HG02870 (cell line): ENCODE data around the gene UNC5A.

ENCODE experiments used
- ATAC-seq: cut with Tn5 transposase; IDR thresholded peaks from one replicate; pipeline ENCODE4 v1.9.1; 2021; ENCODE audit warnings: mild to moderate bottlenecking, moderate library complexity; ENCODE audit not compliant: unreplicated experiment

UNC5A gene

GRCh38 chr5:176916337-176916736 is 106.0 kb downstream of the UNC5A start:
- no peak for ATAC-seq

DNA sequence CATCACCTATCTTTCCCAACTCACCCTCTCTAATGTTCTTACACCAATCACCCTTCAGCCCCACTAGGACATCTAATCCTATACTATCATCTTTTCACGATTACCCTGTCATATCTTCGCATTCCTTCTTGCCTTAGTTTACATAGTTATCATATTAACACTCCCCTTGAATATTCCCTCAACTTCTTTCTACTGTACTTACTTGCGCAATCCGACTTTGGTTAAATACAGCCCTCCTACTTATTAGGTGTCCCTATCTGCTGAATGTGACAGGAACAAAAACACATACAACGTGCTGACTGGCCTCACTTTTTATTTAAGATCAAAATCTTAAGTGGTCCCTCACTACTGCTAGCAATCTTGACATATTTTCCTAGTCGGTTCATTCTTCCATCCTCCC is 108.3 kb downstream of the UNC5A start:
- ATAC-seq = no peak

DNA sequence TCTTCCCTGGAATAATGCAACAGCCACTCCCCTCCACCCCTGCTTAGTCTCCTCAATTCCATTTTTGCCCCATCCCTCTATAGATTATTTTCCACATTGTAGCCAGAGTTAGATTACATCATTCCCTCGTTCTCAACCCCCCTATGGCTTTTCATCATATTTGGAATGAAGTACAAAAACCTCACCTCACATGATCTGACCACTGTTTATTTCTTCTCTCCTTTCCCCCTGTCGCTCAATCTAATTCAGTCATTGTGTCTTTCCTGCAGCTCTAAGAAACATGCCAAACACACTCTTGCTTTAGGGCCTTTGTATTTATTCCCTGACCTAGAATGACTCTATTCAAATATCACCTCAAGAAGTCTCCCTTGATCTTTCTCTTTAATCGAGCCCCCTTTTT is 111.4 kb downstream of the UNC5A start:
- ATAC-seq = no peak

GRCh38 chr5:176922817-176923216 is 112.5 kb downstream of the UNC5A start:
- no peak for ATAC-seq

- ATAC-seq = no peak
These were observed 117.2 kb downstream of the UNC5A start for GRCh38 chr5:176927562-176927961.

DNA sequence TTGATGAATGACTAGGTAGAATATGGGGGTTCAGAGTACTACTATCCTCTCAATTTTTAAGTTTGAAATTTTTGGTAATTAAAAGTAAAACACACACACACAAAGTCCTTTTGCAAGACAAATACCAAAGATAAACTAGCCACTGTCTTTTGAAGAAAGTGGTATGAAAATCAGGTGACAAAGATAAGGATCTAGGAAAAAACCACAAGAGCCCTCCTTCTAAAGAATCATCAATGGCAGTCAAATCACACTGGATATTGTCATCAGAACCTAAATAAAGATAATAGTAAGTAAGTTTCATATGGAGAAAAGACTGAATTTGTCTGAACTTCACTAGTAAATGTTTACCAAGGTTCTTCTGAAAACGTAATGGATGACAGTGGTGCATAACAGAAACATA is 119.3 kb downstream of the UNC5A start:
- ATAC-seq = no peak
